Mesothelial cell of epicardium (in vitro differentiated cells): Measurements from ENCODE around the gene SORCS1. TPM values are rescaled to one million over a fixed set of nuclear protein-coding genes. Genes with fewer than 3 reads are reported as not detected.

Experiments used
- DNase-seq, 2 experiments: peaks; one replicate each; pipeline ENCODE4 v3.0.0; 2021; ENCODE audit warnings: low spot score in 2 of 2; ENCODE audit not compliant: unreplicated experiment in 2 of 2
- H3K27ac Mint-ChIP-seq: 2 replicates; pipeline ENCODE4 v1.8.0; 2021; ENCODE audit warnings: mixed read lengths
- H3K27me3 Mint-ChIP-seq: 2 replicates; pipeline ENCODE4 v1.8.0; 2021; ENCODE audit warnings: low read depth, mixed read lengths
- H3K36me3 Mint-ChIP-seq: 2 replicates; pipeline ENCODE4 v1.8.0; 2021; ENCODE audit warnings: mixed read lengths
- H3K4me1 Mint-ChIP-seq: 2 replicates; pipeline ENCODE4 v1.8.0; 2021; ENCODE audit warnings: mixed read lengths
- H3K4me3 Mint-ChIP-seq: 2 replicates; pipeline ENCODE4 v1.8.0; 2021; ENCODE audit warnings: mild to moderate bottlenecking, moderate library complexity, mixed read lengths
- H3K9me3 Mint-ChIP-seq: 2 replicates; pipeline ENCODE4 v1.8.0; 2021; ENCODE audit warnings: mixed read lengths
- total RNA-seq: library from RNA; stranded (reverse); gene quantifications from 3 replicates; pipeline ENCODE4 v1.2.1, GENCODE V29; 2021
- TF ChIP-seq, protein P1 (sequence below): fragments of 200-600 bp; sonication (generic); IDR thresholded peaks from one replicate; pipeline ENCODE4 v1.5.0; 2021; ENCODE audit warnings: antibody characterized with exemption; ENCODE audit not compliant: unreplicated experiment

SORCS1 gene
- total RNA-seq, 1 donor from 2014 or later, result 0.78 TPM

DNA sequence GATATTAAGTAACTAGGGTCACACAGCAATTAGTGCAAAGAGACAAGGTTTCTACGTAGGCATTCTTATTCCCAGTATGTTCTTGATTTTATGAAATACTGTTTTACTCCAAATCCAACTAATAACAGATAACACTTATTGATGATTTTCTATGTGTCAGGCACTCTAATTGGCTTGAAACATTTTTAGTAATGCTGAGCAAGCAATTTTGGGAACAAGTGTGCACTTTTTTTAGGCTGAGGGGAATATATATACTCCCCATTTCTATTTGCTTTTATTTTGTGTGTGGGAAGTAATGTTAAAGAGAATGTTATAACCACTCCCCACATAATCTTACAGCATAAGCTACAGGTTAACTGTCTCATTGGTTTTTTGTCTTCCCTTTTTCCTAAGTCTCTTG lies 4.2 kb upstream of the SORCS1 start:
- TF ChIP-seq, protein P1, sequence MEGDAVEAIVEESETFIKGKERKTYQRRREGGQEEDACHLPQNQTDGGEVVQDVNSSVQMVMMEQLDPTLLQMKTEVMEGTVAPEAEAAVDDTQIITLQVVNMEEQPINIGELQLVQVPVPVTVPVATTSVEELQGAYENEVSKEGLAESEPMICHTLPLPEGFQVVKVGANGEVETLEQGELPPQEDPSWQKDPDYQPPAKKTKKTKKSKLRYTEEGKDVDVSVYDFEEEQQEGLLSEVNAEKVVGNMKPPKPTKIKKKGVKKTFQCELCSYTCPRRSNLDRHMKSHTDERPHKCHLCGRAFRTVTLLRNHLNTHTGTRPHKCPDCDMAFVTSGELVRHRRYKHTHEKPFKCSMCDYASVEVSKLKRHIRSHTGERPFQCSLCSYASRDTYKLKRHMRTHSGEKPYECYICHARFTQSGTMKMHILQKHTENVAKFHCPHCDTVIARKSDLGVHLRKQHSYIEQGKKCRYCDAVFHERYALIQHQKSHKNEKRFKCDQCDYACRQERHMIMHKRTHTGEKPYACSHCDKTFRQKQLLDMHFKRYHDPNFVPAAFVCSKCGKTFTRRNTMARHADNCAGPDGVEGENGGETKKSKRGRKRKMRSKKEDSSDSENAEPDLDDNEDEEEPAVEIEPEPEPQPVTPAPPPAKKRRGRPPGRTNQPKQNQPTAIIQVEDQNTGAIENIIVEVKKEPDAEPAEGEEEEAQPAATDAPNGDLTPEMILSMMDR, result no peak
- Mint-ChIP-seq H3K4me1 (peaks cover 2% of the 10 kb centered on the region), H3K36me3 (no peaks in the 10 kb centered on the region), H3K27ac (no peak overlapping the region), H3K27me3 (peaks cover 74% of the 10 kb centered on the region), H3K4me3 (no peak overlapping the region), H3K9me3 (no peaks in the 10 kb centered on the region)
- DNase-seq, result no peak

DNA sequence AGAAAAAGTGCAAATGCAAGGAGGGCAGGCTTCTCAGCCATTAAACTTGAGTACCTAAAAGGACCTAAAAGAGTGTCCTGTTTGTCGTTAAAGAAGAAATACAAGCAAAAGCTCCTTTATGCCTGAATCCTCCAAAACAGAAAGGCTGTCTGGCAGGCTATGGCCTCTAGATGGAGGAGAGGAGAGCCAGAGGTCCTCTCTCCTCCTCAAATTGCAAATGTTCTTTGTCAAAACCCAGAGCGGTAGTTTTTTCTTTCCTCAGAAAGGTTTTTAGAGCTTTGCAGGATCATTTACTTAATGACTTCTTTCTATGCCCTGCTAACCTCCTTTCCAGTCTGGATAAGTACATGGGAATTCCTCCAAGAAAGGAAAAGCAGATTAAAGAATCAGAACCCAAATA lies 1.9 kb upstream of the SORCS1 start:
- Mint-ChIP-seq H3K4me3 (no peak overlapping the region), H3K27me3 (peaks cover 86% of the 10 kb centered on the region)

DNA sequence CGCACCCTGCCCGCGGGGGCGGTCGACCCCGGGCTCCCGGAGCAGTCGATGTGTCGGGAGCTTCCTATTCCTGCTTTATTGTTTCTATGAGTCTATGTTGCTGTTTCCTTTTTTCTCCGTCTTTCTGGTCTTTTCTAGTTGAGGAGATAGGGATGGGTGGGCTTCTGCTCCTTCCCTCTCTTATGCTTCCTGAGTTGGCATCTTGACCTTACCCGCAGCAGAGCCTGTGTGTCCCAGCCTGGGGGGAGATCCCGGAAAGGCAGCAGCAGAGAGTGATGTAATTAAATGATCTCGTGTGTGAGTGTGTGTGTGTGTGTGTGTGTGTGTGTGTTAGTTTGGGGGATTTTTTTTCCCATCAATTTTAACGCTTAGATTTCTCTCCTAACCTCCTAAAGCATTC lies 486 bp upstream of the SORCS1 start:
- Mint-ChIP-seq H3K36me3 (no peaks in the 10 kb centered on the region), H3K27ac (no peak overlapping the region), H3K4me3 (peak overlapping the region; percentile 69), H3K9me3 (no peaks in the 10 kb centered on the region), H3K27me3 (peaks cover 90% of the 10 kb centered on the region), H3K4me1 (peaks cover 2% of the 10 kb centered on the region)
- DNase-seq, result no peak
- TF ChIP-seq, protein P1, result no peak

More for the DNA sequence above, 1.9 kb upstream of the SORCS1 start:
- H3K27ac Mint-ChIP-seq, result no peak overlapping the region
- no peaks in the 10 kb centered on the region for H3K9me3 Mint-ChIP-seq
- H3K4me1 Mint-ChIP-seq, result peaks cover 2% of the 10 kb centered on the region
- no peaks in the 10 kb centered on the region for H3K36me3 Mint-ChIP-seq
- TF ChIP-seq, protein P1, result no peak
- DNase-seq, result no peak

DNA sequence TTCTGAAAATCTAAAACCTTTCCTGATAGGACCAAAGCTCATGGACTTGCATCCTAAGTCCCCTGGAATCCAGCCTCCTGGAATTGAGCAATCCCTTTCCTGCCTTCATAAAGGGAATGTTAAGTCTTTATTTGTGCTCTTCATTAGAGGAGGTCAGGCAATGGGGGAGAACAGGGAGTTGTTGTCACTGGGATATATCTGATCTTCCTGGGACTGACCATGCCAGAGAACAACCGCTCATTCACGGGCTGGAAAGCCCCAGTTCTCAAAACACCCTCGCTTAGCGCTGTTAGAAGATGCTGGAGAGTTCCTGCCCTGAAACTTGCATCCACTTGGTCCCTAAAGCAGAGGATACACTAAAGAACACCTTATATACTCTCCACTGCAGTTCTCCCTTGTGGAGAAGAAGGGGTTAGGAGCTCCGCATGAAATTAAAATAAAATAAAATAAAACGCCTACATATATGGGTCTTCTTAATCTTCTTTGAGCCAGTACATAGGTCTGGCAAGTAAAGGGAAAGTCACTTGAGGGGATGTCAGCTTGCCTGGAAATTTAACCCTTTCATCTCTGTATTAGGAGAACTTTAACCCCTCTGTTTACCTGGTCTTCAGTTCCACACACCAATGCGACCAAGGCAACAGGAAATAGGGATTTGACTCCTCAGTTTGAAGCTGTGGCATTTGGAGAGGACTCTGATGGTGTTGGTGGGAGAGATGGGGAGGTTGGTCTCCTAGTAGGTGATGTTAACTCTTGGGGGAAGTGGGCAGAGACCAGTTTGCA lies 1.2 kb downstream of the SORCS1 start:
- no peaks in the 10 kb centered on the region for H3K9me3 Mint-ChIP-seq
- no peaks in the 10 kb centered on the region for H3K36me3 Mint-ChIP-seq
- no peak overlapping the region for H3K27ac Mint-ChIP-seq
- TF ChIP-seq, protein P1, result no peak
- H3K4me1 Mint-ChIP-seq, result peaks cover 2% of the 10 kb centered on the region
- H3K4me3 Mint-ChIP-seq, result peak overlapping the region; percentile 60
- DNase-seq, result no peak
- peaks cover 92% of the 10 kb centered on the region for H3K27me3 Mint-ChIP-seq

DNA sequence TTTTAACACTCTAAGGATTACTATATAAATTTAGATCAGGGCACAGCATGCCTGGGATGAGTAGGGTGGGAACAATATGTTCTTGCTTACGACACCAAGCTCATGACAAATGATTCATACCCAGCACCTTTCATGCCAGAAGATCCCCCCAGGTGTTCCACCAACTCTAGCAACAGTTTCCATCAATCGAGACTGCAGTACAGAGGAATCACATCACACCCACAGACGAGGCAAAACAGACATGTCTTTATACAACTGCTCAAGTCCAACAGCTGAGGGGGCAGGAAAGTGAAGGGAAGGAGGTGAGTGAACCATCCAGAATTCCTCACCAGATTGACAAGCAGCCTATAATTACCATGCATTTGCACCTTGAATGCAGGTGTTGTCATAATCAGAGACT lies 3.6 kb downstream of the SORCS1 start:
- H3K36me3 Mint-ChIP-seq, result no peaks in the 10 kb centered on the region
- DNase-seq, result no peak
- H3K27me3 Mint-ChIP-seq, result peaks cover 90% of the 10 kb centered on the region
- H3K27ac Mint-ChIP-seq, result no peak overlapping the region
- H3K9me3 Mint-ChIP-seq, result no peaks in the 10 kb centered on the region
- TF ChIP-seq, protein P1, result no peak
- no peak overlapping the region for H3K4me3 Mint-ChIP-seq
- peaks cover 2% of the 10 kb centered on the region for H3K4me1 Mint-ChIP-seq

DNA sequence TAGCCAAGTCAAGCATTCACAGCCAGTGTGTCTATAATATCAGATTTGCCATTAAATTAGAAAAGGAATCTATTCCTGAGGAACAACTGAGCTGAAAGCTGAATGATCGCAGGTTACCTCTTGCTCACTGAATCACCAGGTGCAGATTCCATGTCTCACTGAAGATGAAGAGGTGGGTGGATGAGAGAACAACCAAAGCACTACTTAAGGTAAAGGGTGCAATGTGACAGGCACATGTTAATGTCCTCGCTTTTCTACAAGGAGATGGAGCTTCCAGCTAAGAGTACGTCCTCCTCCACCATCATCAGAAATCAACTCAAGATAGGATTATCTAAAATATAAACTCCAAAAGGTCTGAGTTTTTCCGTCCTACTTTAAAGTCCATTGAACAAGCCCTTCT lies 4.6 kb downstream of the SORCS1 start:
- no peak for DNase-seq
- Mint-ChIP-seq H3K4me3 (no peak overlapping the region), H3K27me3 (peaks cover 80% of the 10 kb centered on the region), H3K36me3 (no peaks in the 10 kb centered on the region), H3K4me1 (peaks cover under 1% of the 10 kb centered on the region), H3K9me3 (no peaks in the 10 kb centered on the region), H3K27ac (no peak overlapping the region)
- TF ChIP-seq, protein P1, result no peak
